Ovary (tissue), 9 donors: Measurements from ENCODE around the gene SQSTM1. TPM values are rescaled to one million over a fixed set of nuclear protein-coding genes. Genes with fewer than 3 reads are reported as not detected.
A peak's percentile ranks its signal among the peaks of the same experiment; 100 is the strongest.

Experiments used
- DNase-seq, 5 donors: peaks; one replicate each; pipeline ENCODE4 v3.0.0-alpha.2; 2019 to 2020
- H3K27ac ChIP-seq, 2 donors: fragments of 200-600 bp; one replicate each; pipeline versions ENCODE4 v1.5.1 to v1.8.0; 2019 to 2022
- H3K27me3 ChIP-seq: fragments of 200-600 bp; one replicate; pipeline ENCODE4 v1.8.0; 2022
- H3K36me3 ChIP-seq: fragments of 200-600 bp; sonication (generic); one replicate; pipeline ENCODE4 v1.5.1; 2019
- H3K4me1 ChIP-seq: one replicate; pipeline ENCODE4 v1.8.1; 2013; ENCODE audit warnings: mild to moderate bottlenecking, moderate library complexity; ENCODE audit not compliant: insufficient read depth
- H3K4me3 ChIP-seq: fragments of 200-600 bp; sonication (generic); one replicate; pipeline ENCODE4 v1.5.1; 2017
- H3K9me3 ChIP-seq, 2 donors: fragments of 200-600 bp in 1 of 2; sonication (generic) in 1 of 2; one replicate each; pipeline versions ENCODE4 v1.5.1 to v1.8.1; 2013 to 2019; ENCODE audit warnings: mild to moderate bottlenecking in 1 of 2, moderate library complexity in 1 of 2
- EP300 ChIP-seq: sonication (generic); formaldehyde crosslinking; IDR thresholded peaks from one replicate; pipeline ENCODE4 v1.6.1; 2017; ENCODE audit warnings: antibody characterized with exemption
- POLR2A ChIP-seq: fragments of 450-650 bp; IDR thresholded peaks from one replicate; pipeline ENCODE4 v1.6.1; 2017; ENCODE audit warnings: antibody characterized with exemption, mild to moderate bottlenecking, moderate library complexity
- WGBS, 3 donors: extraction: QIAGEN DNeasy Blood & Tissue Kit in 1 of 3; methylation state at CpG; one replicate each; pipeline versions ENCODE4 v1.1.5 to v1.1.7; 2013 to 2017; 5-methylcytosine and 5-hydroxymethylcytosine counted together
- intact Hi-C, 4 donors: fragments of 100-400 bp; cut with DNase I; formaldehyde crosslinking; loops; one replicate each; pipeline versions ENCODE4 v1.11.0 to v1.15.1; 2022 to 2023
- polyA plus RNA-seq, 2 donors: library from polyadenylated mRNA; stranded (reverse); fragments of 200-250 nt in 1 of 2; fragments of 350-450 nt in 1 of 2; fragmentation: Illumina TruSeq in 1 of 2; extraction: RNeasy Lipid Tissue Mini Kit (QIAGEN cat#74804) in 1 of 2; gene quantifications; one replicate each; pipeline ENCODE4 v1.2.3, GENCODE V29; 2013 to 2014
- total RNA-seq, 7 donors: library from RNA; depleted of rRNA in 2 of 7; stranded (reverse); fragments of >200 nt in 2 of 7; fragmentation: NEBNext Ultra II Directional in 3 of 7; extraction: Animal tissue kit (Norgen Biotek cat#: 25700) in 3 of 7; gene quantifications; one replicate each; pipeline versions ENCODE4 v1.1.0 to v1.2.4, GENCODE V29; 2016 to 2023
- TF ChIP-seq, protein P1 (sequence below), 3 donors: fragments of 450-650 bp in 2 of 3; fragments of 200-600 bp in 1 of 3; IDR thresholded peaks; one replicate each; pipeline versions ENCODE4 v1.5.1 to v1.8.0; 2016 to 2022; ENCODE audit warnings: antibody characterized with exemption in 3 of 3, mild to moderate bottlenecking in 1 of 3
- donor health status: DM: no; HTN: no; CAD: no; lungs with moderate emphysema.
- donor health status: DM: no; HTN: no; CAD: no.
- donor health status: Bipolar disorder and iron deficiency.
- donor health status: DM: yes; HTN: yes; CAD: no.
- donor health status: DM: no; HTN: no; CAD: no.
- donor health status: DM: yes; HTN: yes; CAD: no.

The SQSTM1 gene
- total and polyA plus RNA-seq, 9 donors = 125 to 457 (median 320) TPM

DNA sequence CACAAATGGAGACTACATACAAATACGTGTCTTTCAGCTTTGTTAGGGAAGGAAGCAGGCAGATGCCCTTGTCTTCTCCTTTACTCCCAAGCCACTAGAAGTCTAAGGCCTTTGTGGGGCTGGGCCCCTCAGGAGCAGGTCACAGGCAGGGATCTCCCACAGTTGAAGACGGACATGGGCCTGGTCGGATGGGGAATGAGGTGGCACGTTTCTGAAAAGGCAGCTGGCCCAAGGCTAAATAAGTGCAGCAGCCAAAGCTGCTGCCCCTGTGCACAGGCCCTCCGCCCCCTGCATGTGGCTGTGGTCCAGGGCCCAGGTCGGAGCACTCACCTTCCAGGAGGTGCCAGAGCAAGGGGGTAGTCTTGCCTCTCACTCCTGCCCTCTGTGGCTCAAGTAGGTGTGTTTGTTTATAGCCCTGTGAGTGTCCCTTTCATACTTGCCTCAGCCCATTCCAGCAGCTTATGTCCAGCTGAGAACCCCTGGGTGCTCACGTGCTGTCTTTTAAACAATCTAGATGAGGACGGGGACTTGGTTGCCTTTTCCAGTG, 1.8 kb downstream of the SQSTM1 start:
- intact Hi-C loops = loop anchor here in 1 of 4 donors (10.0 kb wide), 1 partner anchor 82 kb away; the partner anchor contains the start of gene TBC1D9B
- peak overlapping the region; percentile 82 for H3K4me3 ChIP-seq
- no peak for TF ChIP-seq EP300
- TF ChIP-seq POLR2A = no peak
- TF ChIP-seq, protein P1, sequence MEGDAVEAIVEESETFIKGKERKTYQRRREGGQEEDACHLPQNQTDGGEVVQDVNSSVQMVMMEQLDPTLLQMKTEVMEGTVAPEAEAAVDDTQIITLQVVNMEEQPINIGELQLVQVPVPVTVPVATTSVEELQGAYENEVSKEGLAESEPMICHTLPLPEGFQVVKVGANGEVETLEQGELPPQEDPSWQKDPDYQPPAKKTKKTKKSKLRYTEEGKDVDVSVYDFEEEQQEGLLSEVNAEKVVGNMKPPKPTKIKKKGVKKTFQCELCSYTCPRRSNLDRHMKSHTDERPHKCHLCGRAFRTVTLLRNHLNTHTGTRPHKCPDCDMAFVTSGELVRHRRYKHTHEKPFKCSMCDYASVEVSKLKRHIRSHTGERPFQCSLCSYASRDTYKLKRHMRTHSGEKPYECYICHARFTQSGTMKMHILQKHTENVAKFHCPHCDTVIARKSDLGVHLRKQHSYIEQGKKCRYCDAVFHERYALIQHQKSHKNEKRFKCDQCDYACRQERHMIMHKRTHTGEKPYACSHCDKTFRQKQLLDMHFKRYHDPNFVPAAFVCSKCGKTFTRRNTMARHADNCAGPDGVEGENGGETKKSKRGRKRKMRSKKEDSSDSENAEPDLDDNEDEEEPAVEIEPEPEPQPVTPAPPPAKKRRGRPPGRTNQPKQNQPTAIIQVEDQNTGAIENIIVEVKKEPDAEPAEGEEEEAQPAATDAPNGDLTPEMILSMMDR (IDR thresholded peaks at IDR 0.05) = no peak
- no peaks in the 10 kb centered on the region for H3K27me3 ChIP-seq
- WGBS, 3 donors = 33 to 49% (median 33%) methylated on average over 8 of the region's 8 CpGs
- H3K36me3 ChIP-seq = no peaks in the 10 kb centered on the region
- H3K9me3 ChIP-seq = no peaks in the 10 kb centered on the region
- peak in 4 of 5 donors; percentile 16 to 47 (median 34) for DNase-seq
- H3K27ac ChIP-seq = peak overlapping the region; percentile 0 to 7
- H3K4me1 ChIP-seq = peaks cover 30% of the 10 kb centered on the region

DNA sequence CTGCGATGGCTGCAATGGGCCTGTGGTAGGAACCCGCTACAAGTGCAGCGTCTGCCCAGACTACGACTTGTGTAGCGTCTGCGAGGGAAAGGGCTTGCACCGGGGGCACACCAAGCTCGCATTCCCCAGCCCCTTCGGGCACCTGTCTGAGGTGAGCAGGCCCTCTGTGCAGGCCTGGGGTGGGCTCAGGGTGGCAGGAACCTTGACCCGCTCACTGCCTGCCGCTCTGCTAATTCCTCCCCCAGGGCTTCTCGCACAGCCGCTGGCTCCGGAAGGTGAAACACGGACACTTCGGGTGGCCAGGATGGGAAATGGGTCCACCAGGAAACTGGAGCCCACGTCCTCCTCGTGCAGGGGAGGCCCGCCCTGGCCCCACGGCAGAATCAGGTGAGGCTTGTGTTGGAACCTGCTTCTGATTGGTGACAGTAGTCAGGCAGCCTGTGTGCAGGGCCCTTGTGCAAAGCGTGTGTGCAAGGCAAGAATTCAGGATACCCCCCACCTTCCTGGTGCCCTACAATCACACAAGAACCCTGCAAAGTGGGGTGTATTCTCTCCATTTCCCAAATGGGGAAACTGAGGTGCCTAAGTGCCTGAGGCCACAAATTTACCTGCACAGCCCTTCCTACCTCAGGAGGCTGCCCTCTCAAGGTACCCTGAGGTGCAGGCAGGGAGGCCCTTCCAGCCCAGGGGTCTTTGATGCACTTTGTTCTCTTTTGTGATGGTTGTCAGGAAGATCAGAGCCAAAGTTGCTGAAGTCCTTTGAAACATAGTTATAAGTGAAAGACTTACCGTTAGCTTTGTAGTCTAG, 3.4 kb downstream of the SQSTM1 start:
- TF ChIP-seq, protein P1 (IDR thresholded peaks at IDR 0.05) = no peak
- TF ChIP-seq EP300 (no peak), POLR2A (no peak)
- peak in 2 of 5 donors; percentile 30 to 38 for DNase-seq
- Histone ChIP-seq H3K27me3 (no peaks in the 10 kb centered on the region), H3K27ac (no peak overlapping the region), H3K4me1 (peaks cover 27% of the 10 kb centered on the region), H3K9me3 (no peaks in the 10 kb centered on the region), H3K4me3 (no peak overlapping the region), H3K36me3 (no peaks in the 10 kb centered on the region)
- intact Hi-C loops = loop anchor here in 1 of 4 donors (10.0 kb wide), 1 partner anchor 81 kb away; the partner anchor contains the start of gene TBC1D9B
- WGBS, 3 donors = 84 to 88% (median 86%) methylated on average over 22 of the region's 22 CpGs

DNA sequence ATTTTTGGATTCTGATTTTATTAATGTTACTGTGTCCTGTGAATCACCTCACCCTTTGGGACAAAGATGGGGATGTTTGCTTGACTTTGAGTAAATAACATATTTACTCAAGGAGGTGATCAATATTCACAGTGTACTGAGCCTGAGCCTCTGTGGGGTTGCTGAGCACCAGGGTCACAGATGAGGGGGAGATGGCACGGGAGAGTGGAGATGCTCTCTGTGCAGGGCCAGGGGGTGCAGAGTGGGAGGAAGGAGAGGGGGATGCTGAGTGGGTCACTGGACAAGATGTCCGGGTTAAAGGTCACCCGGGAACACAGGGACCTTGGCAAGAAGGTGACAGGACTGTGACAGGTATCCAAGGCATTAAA, 4.0 kb downstream of the SQSTM1 start:
- Histone ChIP-seq H3K4me3 (no peak overlapping the region), H3K4me1 (peaks cover 22% of the 10 kb centered on the region), H3K27ac (no peak overlapping the region), H3K9me3 (no peaks in the 10 kb centered on the region), H3K27me3 (no peaks in the 10 kb centered on the region), H3K36me3 (no peaks in the 10 kb centered on the region)
- WGBS, 3 donors = 67 to 80% (median 72%) methylated on average over 3 of the region's 3 CpGs
- TF ChIP-seq EP300 (no peak), POLR2A (no peak)
- TF ChIP-seq, protein P1 (IDR thresholded peaks at IDR 0.05) = no peak
- intact Hi-C loops = loop anchor here in 1 of 4 donors (10.0 kb wide), 1 partner anchor 80 kb away; the partner anchor contains the start of gene TBC1D9B
- no peak for DNase-seq

DNA sequence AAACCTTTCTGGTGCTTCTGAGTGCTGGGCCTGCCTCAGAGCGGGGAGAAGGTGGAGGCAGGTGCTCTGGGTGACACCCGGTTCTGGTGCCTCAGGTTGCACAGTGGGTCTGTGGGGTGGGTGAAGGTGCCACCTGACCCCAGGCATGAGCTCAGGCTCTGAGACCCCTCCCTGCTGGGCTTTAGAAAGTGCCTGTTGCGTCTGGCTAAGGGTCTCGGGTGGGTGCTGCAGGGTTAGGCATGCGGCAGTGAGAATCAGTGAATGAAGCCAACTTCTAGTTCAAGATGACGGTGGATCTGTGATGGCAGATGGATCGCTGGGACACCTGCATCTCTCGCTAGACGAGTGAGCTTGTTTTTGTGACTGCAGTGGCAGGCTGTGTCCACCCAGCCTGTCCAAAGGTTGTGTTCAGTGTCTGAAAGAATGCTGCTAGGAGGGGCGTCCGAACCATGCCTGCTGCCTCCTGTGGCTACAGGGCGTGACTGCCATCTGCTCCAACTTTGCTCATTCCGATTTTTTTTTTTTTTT, 5.0 kb downstream of the SQSTM1 start:
- intact Hi-C loops = loop anchor here in 1 of 4 donors (10.0 kb wide), 1 partner anchor 79 kb away; the partner anchor contains the start of gene TBC1D9B
- 78 to 81% (median 80%) methylated on average over 13 of the region's 13 CpGs for WGBS, 3 donors
- H3K4me1 ChIP-seq = peaks cover 16% of the 10 kb centered on the region

More for the DNA sequence above, 5.0 kb downstream of the SQSTM1 start:
- Histone ChIP-seq H3K27ac (no peak overlapping the region), H3K27me3 (no peaks in the 10 kb centered on the region), H3K9me3 (no peaks in the 10 kb centered on the region), H3K4me3 (no peak overlapping the region), H3K36me3 (no peaks in the 10 kb centered on the region)
- DNase-seq = no peak
- TF ChIP-seq POLR2A (no peak), EP300 (no peak)
- TF ChIP-seq, protein P1 (IDR thresholded peaks at IDR 0.05) = no peak
